Stimulated activated CD4-positive, alpha-beta T cell treated with anti-CD3 and anti-CD28 coated beads, Interleukin-12 subunit alpha, Interleukin-12 subunit beta, amount 100 ng/mL, for 24 hours (primary cell): ENCODE data around the gene P2RX2.

Experiments used
- DNase-seq, 2 experiments: peaks; one replicate each; pipeline ENCODE4 v3.0.0-alpha.2; 2020; ENCODE audit warnings: low read depth in 2 of 2

The P2RX2 gene

DNA sequence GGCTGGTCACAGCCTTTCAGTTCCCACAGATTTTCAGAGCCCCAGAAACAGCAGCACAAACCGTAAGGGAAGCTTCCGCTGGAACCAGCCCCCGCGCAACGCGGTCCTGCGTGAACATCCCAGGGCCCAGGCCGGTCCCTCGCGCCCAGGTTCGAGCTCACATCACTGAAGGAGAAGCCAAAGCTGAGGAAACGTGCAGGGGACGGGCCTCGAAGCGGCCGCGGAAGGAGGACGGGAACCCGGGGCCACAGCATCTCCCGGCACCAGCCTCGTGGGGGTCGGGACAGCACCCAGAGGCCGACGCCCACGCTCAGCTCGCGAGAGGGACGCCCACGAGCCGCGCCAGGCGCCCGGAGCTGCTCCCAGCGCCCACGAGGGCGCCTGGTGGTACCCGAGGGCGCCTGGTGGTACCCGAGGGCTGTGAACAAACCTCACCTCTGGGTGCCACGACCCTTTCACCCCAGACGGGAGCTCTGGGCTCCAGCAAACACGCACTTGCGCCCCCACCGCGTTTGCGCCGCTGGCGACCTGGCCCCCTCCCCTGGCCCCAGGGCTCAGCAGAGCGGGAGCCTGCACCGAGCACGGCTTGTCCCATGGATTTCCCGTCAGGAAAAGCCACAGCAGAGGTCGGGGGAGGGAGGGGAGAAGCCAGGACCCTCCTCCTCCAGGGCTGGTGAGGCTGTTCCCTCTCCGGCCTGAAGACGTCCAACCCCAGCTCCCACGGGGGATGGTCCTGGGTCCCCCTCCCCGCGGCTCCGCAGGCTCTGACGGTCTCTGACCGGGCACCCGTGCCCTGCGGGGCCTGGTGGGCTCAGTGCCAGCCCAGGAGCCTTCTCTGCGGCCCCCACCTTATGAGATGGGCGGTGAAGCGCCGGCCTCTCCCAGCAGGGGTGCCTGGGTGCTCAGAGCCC, 15.1 kb upstream of the P2RX2 start:
- DNase-seq: no peak

DNA sequence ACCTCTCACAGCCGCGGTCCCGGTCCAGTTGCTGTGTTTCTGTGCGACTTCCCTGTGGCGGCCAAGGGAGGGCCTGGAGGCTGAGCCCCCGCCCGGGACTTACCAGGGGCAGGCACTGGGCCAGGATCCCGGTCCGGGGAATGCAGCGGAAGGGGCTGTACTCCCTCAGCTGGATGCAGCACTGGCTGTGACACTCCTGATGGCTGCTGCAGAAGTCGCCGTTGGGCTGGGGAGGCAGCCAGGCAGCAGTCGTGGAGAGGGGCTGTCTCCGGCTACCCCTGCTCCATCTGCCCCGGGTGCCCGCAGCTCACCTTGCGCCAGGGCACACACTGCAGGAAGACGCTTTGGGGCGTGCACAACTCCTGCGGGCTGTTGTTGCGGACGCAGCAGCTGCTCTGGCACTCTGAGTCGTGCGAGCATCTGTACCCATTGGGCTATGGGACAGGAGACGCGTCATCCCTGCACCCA, 14.4 kb upstream of the P2RX2 start:
- DNase-seq: no peak

- no peak for DNase-seq
Observed at GRCh38 chr12:132604668-132605441, 13.7 kb upstream of the P2RX2 start.

GRCh38 chr12:132605892-132606291, 12.7 kb upstream of the P2RX2 start:
- DNase-seq: no peak

DNA sequence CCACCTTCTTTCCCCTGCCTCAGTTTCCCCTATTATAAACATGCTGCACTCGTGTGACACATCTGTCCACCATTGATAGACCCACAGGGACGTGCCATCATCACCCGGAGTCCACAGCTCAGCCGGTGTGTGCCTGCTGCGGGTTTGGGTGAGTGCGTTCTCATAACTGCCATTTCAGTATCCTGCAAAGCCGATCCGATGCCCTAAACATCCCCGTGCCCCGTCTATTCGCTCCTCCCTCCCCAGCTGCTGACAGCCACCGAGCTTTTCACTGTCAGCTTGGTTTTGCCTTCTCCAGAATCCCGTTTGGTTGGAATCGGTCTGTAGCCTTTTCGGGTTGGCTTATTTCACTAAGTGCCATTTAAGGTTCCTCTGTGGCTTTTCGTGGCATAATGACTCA, 12.1 kb upstream of the P2RX2 start:
- no peak for DNase-seq

- no peak for DNase-seq
Observed at GRCh38 chr12:132606927-132607326, 11.6 kb upstream of the P2RX2 start.

- DNase-seq: no peak
Observed at GRCh38 chr12:132608231-132609171, 10.1 kb upstream of the P2RX2 start.

DNA sequence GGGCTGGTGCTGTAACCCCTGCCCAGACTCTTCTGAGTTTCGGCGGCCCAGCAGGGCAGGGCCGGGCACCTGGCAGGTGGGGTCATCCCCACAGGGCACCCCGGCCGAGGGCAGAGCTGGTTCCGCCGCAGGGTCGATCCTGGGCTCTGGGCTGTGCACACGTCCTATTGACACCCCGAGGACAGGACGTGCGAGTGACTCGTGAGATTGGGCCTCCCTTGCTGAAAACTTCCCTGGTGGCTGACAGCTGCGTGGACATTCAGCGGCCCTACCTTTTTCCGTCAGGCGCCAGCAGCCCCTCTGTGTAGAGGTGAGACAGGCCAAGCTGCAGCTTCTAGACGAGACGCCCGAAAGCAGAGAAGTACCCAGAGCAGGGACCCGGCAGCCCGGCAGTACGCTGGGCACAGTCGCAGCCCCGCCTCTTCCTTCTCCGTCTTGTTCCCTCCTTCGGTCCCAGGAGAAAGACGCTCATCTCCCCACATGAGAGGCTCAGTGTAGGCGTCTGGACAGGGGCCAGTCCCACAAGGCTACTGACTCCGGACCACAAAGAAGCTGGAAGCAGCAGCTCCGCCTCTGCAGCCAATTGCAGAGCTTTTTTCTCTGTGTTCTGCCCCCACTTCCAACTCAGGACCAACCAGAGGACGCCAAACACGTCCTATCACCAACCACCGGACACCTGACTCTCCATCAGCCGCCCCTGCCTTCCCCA, 8.4 kb upstream of the P2RX2 start, which contains the start of gene LRCOL1:
LRCOL1 (minus strand) TSS at position 532 of the 709 bp plus-strand sequence. CDS start 4,331 bp downstream, outside the sequence.
- no peak for DNase-seq

DNA sequence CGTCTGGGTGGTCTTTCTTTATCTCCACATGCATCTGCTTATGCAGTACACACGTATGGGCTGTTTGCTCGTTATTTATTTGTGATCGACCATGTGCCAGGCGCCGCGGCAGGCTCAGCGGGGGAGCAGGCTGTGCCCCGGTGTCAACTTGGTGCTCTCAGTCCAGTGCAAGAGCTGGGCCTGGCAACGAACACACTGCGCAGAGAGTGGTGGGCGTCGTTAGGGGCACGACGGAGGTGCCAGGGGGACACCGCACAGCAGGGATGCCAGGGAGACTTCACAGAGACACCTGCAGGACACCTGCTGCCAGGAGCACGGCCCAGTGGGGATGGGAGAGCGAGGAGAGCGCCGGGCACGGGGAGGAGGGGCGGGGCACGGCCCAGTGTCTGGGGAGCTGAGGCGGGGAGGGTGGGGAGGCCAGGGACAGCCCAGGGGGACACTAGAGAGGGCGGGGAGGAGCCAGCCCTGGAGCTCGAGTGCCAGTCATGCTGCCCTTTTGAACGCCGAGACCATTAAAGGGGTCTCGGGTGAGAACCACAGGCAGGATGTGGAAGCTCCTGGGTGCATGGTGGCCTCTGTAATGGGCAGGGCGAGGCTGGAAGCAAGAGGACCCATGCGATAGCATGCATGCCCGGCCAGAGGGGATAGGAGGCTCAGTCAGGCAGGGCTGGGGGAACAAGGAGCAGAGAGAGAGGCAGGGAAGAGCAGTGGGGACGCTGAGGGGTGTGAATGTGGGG, 7.5 kb upstream of the P2RX2 start:
- DNase-seq: no peak

- DNase-seq: no peak
Observed at GRCh38 chr12:132611620-132612019, 7.0 kb upstream of the P2RX2 start.

DNA sequence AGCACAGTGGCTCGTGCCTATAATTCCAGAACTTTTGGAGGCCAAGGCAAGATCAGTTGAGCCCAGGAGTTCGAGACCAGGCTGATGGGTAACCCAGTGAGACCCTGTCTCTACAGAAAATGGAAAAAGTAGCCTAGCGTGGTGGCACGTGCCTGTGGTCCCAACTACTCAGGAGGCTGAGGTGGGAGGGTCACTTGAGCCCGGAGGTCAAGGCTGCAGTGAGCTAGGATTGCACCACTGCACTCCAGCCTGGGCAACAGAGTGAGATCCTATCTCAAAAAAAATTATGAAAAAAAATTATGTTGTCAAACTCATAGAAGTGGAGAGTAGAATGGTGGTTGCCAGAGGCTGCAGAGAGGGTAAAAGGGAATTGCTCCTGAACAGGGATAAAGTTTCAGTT, 4.5 kb upstream of the P2RX2 start:
- no peak for DNase-seq

GRCh38 chr12:132614861-132615578, 3.6 kb upstream of the P2RX2 start:
- DNase-seq: peak; percentile 61 to 78

DNA sequence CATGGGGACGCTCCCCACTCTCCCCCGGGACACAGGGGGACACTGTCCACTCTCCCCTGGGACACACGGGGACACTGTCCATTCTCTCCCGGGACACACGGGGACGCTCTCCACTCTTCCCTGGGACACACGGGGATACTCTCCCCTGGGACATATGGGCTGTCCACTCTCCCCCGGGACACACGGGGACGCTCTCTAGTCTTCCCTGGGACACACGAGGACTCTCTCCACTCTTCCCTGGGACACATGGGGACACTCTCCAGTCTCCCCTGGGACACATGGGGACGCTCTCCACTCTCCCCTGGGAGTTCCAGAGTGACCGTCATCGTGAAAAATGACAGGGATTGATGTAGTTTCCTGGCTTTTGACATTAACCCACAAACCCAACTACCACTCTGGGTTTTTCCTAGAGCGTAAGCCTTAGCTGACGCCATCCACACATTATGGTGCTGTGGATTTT, 3.0 kb upstream of the P2RX2 start:
- DNase-seq: no peak

- no peak for DNase-seq
Observed at GRCh38 chr12:132617135-132617701, 1.4 kb upstream of the P2RX2 start.

- no peak for DNase-seq
Observed at GRCh38 chr12:132617822-132618682, 524 bp upstream of the P2RX2 start.

GRCh38 chr12:132619071-132619385, 452 bp downstream of the P2RX2 start:
- no peak for DNase-seq

GRCh38 chr12:132619386-132620112, 973 bp downstream of the P2RX2 start:
- no peak for DNase-seq
